H9 (cell line): ENCODE measurements around the gene ZNF576. TPM values are rescaled to one million over a fixed set of nuclear protein-coding genes. Genes with fewer than 3 reads are reported as not detected.

Experiments used
- DNase-seq: peaks from one replicate; pipeline ENCODE4 v3.0.0-alpha.2; 2017
- H2AFZ ChIP-seq: one replicate; pipeline ENCODE4 v1.6.1; 2013; ENCODE audit warnings: mild to moderate bottlenecking, low read length, control low read depth, moderate library complexity
- H2AK5ac ChIP-seq: 2 replicates; pipeline ENCODE4 v1.6.1; 2013; ENCODE audit warnings: low read length, control low read depth, mixed read lengths; ENCODE audit not compliant: insufficient read length
- H2BK120ac ChIP-seq: one replicate; pipeline ENCODE4 v1.6.1; 2013; ENCODE audit warnings: low read depth, mild to moderate bottlenecking, low read length, control low read depth, inconsistent platforms; ENCODE audit not compliant: poor library complexity, severe bottlenecking
- H2BK12ac ChIP-seq: 2 replicates; pipeline ENCODE4 v1.6.1; 2013; ENCODE audit warnings: low read length, control low read depth, mixed read lengths, low read depth; ENCODE audit not compliant: insufficient read length
- H2BK15ac ChIP-seq: 2 replicates; pipeline ENCODE4 v1.6.1; 2013; ENCODE audit warnings: low read depth, low read length, control low read depth
- H2BK20ac ChIP-seq: one replicate; pipeline ENCODE4 v1.6.1; 2013; ENCODE audit warnings: low read depth, mild to moderate bottlenecking, low read length, control low read depth, inconsistent platforms; ENCODE audit not compliant: poor library complexity, severe bottlenecking
- H2BK5ac ChIP-seq: 2 replicates; pipeline ENCODE4 v1.6.1; 2013; ENCODE audit warnings: low read length, control low read depth, mixed read lengths; ENCODE audit not compliant: insufficient read length
- H3K14ac ChIP-seq: 2 replicates; pipeline ENCODE4 v1.6.1; 2013; ENCODE audit warnings: low read length, control low read depth; ENCODE audit not compliant: insufficient read depth
- H3K18ac ChIP-seq: 2 replicates; pipeline ENCODE4 v1.6.1; 2013; ENCODE audit warnings: low read depth, mild to moderate bottlenecking, mixed read lengths, low read length, control low read depth; ENCODE audit not compliant: insufficient read length
- H3K23ac ChIP-seq: 2 replicates; pipeline ENCODE4 v1.6.1; 2013; ENCODE audit warnings: low read length, control low read depth, mixed read lengths, low read depth; ENCODE audit not compliant: insufficient read length
- H3K23me2 ChIP-seq: 2 replicates; pipeline ENCODE4 v1.6.1; 2013; ENCODE audit warnings: low read depth, mild to moderate bottlenecking, mixed read lengths, low read length, control low read depth; ENCODE audit not compliant: insufficient read length, poor library complexity, severe bottlenecking
- H3K27ac ChIP-seq: 2 replicates; pipeline ENCODE4 v1.5.1; 2013; ENCODE audit warnings: low read length, control low read depth, mixed read lengths, low read depth; ENCODE audit not compliant: insufficient read length
- H3K27me3 ChIP-seq: 2 replicates; pipeline ENCODE4 v1.6.1; 2013; ENCODE audit warnings: low read length, control low read depth, inconsistent platforms; ENCODE audit not compliant: insufficient read depth
- H3K4ac ChIP-seq: 2 replicates; pipeline ENCODE4 v1.6.1; 2013; ENCODE audit warnings: low read depth, mild to moderate bottlenecking, control low read depth, inconsistent platforms, low read length, moderate library complexity
- H3K4me1 ChIP-seq: 2 replicates; pipeline ENCODE4 v1.6.1; 2013; ENCODE audit warnings: low read length, control low read depth, inconsistent platforms; ENCODE audit not compliant: insufficient read depth
- H3K4me2 ChIP-seq: 2 replicates; pipeline ENCODE4 v1.6.1; 2013; ENCODE audit warnings: low read length, control low read depth, mixed read lengths; ENCODE audit not compliant: insufficient read length, insufficient read depth
- H3K56ac ChIP-seq: 2 replicates; pipeline ENCODE4 v1.6.1; 2013; ENCODE audit warnings: low read depth, mild to moderate bottlenecking, mixed read lengths, low read length, control low read depth; ENCODE audit not compliant: insufficient read length
- H3K79me1 ChIP-seq: 2 replicates; pipeline ENCODE4 v1.6.1; 2013; ENCODE audit warnings: low read depth, mild to moderate bottlenecking, moderate library complexity, low read length, control low read depth, inconsistent platforms; ENCODE audit not compliant: insufficient read depth, poor library complexity, severe bottlenecking
- H3K79me2 ChIP-seq: 2 replicates; pipeline ENCODE4 v1.6.1; 2013; ENCODE audit warnings: low read length, control low read depth, inconsistent platforms; ENCODE audit not compliant: insufficient read depth
- H3K9ac ChIP-seq: 2 replicates; pipeline ENCODE4 v1.6.1; 2013; ENCODE audit warnings: low read length, control low read depth, mixed read lengths; ENCODE audit not compliant: insufficient read length; ENCODE audit errors: extremely low read depth
- H3K9me3 ChIP-seq: one replicate; pipeline ENCODE4 v1.6.1; 2013; ENCODE audit warnings: low read depth, low read length, inconsistent platforms; ENCODE audit not compliant: control insufficient read depth
- H3T11ph ChIP-seq: one replicate; pipeline ENCODE4 v1.6.1; 2013; ENCODE audit warnings: mild to moderate bottlenecking, low read length, control low read depth, inconsistent platforms
- H4K20me1 ChIP-seq: one replicate; pipeline ENCODE4 v1.6.1; 2013; ENCODE audit not compliant: control insufficient read depth, insufficient read length, insufficient read depth
- H4K5ac ChIP-seq: 2 replicates; pipeline ENCODE4 v1.6.1; 2013; ENCODE audit warnings: low read depth, mild to moderate bottlenecking, mixed read lengths, low read length, control low read depth; ENCODE audit not compliant: insufficient read length
- H4K8ac ChIP-seq: replicated peaks from 2 replicates; pipeline ENCODE4 v1.6.1; 2013; ENCODE audit warnings: low read length, control low read depth, mixed read lengths, low read depth; ENCODE audit not compliant: insufficient read length
- H4K91ac ChIP-seq: 2 replicates; pipeline ENCODE4 v1.6.1; 2013; ENCODE audit warnings: low read depth, mild to moderate bottlenecking, moderate library complexity, mixed read lengths, low read length, control low read depth; ENCODE audit not compliant: insufficient read length
- H3K27ac Mint-ChIP-seq, 3 experiments: 2 replicates in 2 of 3; 3 replicates in 1 of 3; pipeline ENCODE4 v1.8.0; 2020 to 2021; ENCODE audit warnings: mixed read lengths in 3 of 3, mild to moderate bottlenecking in 1 of 3, moderate library complexity in 1 of 3
- H3K27me3 Mint-ChIP-seq: 2 replicates; pipeline ENCODE4 v1.8.0; 2021; ENCODE audit warnings: low read depth, mild to moderate bottlenecking, moderate library complexity, mixed read lengths
- H3K36me3 Mint-ChIP-seq, 3 experiments: 2 replicates in 2 of 3; 3 replicates in 1 of 3; pipeline ENCODE4 v1.8.0; 2020 to 2021; ENCODE audit warnings: low read depth in 3 of 3, mixed read lengths in 3 of 3; ENCODE audit not compliant: insufficient read depth in 1 of 3
- H3K4me1 Mint-ChIP-seq, 2 experiments: 2 replicates each; pipeline ENCODE4 v1.8.0; 2020; ENCODE audit warnings: mixed read lengths in 2 of 2
- H3K4me3 Mint-ChIP-seq, 2 experiments: 2 replicates in 1 of 2; 3 replicates in 1 of 2; pipeline ENCODE4 v1.8.0; 2020 to 2021; ENCODE audit warnings: mild to moderate bottlenecking in 2 of 2, mixed read lengths in 2 of 2, moderate library complexity in 1 of 2
- H3K9me3 Mint-ChIP-seq, 2 experiments: 2 replicates in 1 of 2; 3 replicates in 1 of 2; pipeline ENCODE4 v1.8.0; 2020; ENCODE audit warnings: mild to moderate bottlenecking in 2 of 2, mixed read lengths in 2 of 2, moderate library complexity in 1 of 2
- CTCF ChIP-seq: fragments of 200-600 bp; sonication (generic); conservative IDR thresholded peaks from 3 replicates; pipeline ENCODE4 v1.8.0; 2021; ENCODE audit warnings: antibody characterized with exemption, mild to moderate bottlenecking
- WGBS: extraction: QIAGEN DNeasy Blood & Tissue Kit; methylation state at CpG from one replicate; pipeline ENCODE4 v1.1.7; 2013; ENCODE audit warnings: missing lambda C conversion rate, low lambda C conversion rate, mixed read lengths; ENCODE audit not compliant: insufficient read length; ENCODE audit errors: extremely low coverage; 5-methylcytosine and 5-hydroxymethylcytosine counted together
- total RNA-seq: library from RNA; stranded (reverse); gene quantifications from 2 replicates; pipeline ENCODE4 v1.2.1, GENCODE V29; 2021

ZNF576 gene
- total RNA-seq, 1 experiment from 2014 or later = 19.7 TPM

GRCh38 chr19:43606569-43607229 is 10.3 kb downstream of the ZNF576 start:
- H3K4me1 Mint-ChIP-seq = peaks cover 7 to 8% of the 10 kb centered on the region in 2 experiments
- no peak overlapping the region for H3K4me2 ChIP-seq
- H3K4me3 Mint-ChIP-seq = no peak overlapping the region
- no peak overlapping the region for H3K18ac ChIP-seq
- no peak overlapping the region for H2AFZ ChIP-seq
- H4K8ac ChIP-seq = no peak overlapping the region
- no peak overlapping the region for H2BK12ac ChIP-seq
- H2BK20ac ChIP-seq = no peak overlapping the region
- no peak overlapping the region for H2BK15ac ChIP-seq
- H3K14ac ChIP-seq = no peak overlapping the region
- H3K79me1 ChIP-seq = no peaks in the 10 kb centered on the region
- peaks cover 9 to 20% (median 16%) of the 10 kb centered on the region in 3 experiments; a peak in 6 of 7 replicates for H3K36me3 Mint-ChIP-seq
- no peak overlapping the region for H3T11ph ChIP-seq
- no peaks in the 10 kb centered on the region for H3K27me3 ChIP-seq
- H3K79me2 ChIP-seq = no peaks in the 10 kb centered on the region
- H3K9me3 Mint-ChIP-seq = no peaks in the 10 kb centered on the region
- H3K56ac ChIP-seq = no peak overlapping the region
- no peak for TF ChIP-seq CTCF
- H2BK5ac ChIP-seq = no peak overlapping the region
- no peaks in the 10 kb centered on the region for H3K27me3 Mint-ChIP-seq
- H2AK5ac ChIP-seq = no peak overlapping the region
- no peak overlapping the region for H3K27ac Mint-ChIP-seq
- H3K23me2 ChIP-seq = no peaks in the 10 kb centered on the region
- DNase-seq = no peak
- H3K9ac ChIP-seq = no peak overlapping the region
- H4K91ac ChIP-seq = no peak overlapping the region
- H3K9me3 ChIP-seq = no peaks in the 10 kb centered on the region
- no peak overlapping the region for H2BK120ac ChIP-seq
- no peak overlapping the region for H3K27ac ChIP-seq
- H3K4ac ChIP-seq = no peak overlapping the region
- H4K5ac ChIP-seq = no peak overlapping the region
- H3K23ac ChIP-seq = no peak overlapping the region
- no peaks in the 10 kb centered on the region for H4K20me1 ChIP-seq
- WGBS = no CpG with 5 or more reads among the region's 7 CpGs
- H3K4me1 ChIP-seq = no peaks in the 10 kb centered on the region
